Calu3 (cell line): ENCODE data around the gene IER5L. TPM values are rescaled to one million over a fixed set of nuclear protein-coding genes. Genes with fewer than 3 reads are reported as not detected.

ENCODE experiments used
- BruUV-seq: library from RNA; stranded (reverse); fragments of 400-500 nt; replicated peaks from 2 replicates; lab custom pipeline; 2021; lab: Mats Ljungman, UMichigan
- CTCF ChIA-PET: fragments of 300-600 bp; sonication (Branson Sonifier 250); formaldehyde crosslinking; loops from one replicate; lab custom pipeline; 2022; ENCODE audit warnings: antibody characterized with exemption; lab: Charles Lee
- DNase-seq: peaks from one replicate; pipeline ENCODE4 v3.0.0; 2022
- H3K27ac Mint-ChIP-seq: one replicate; pipeline ENCODE4 v1.8.0; 2022; ENCODE audit warnings: mixed read lengths; ENCODE audit not compliant: unreplicated experiment
- H3K27me3 Mint-ChIP-seq: one replicate; pipeline ENCODE4 v1.8.0; 2022; ENCODE audit warnings: mixed read lengths; ENCODE audit not compliant: unreplicated experiment
- H3K36me3 Mint-ChIP-seq: one replicate; pipeline ENCODE4 v1.8.0; 2022; ENCODE audit warnings: mild to moderate bottlenecking, moderate library complexity, mixed read lengths; ENCODE audit not compliant: insufficient read depth, unreplicated experiment
- H3K4me1 Mint-ChIP-seq: one replicate; pipeline ENCODE4 v1.8.0; 2022; ENCODE audit warnings: mild to moderate bottlenecking, low read depth, mixed read lengths; ENCODE audit not compliant: unreplicated experiment
- H3K4me3 Mint-ChIP-seq: one replicate; pipeline ENCODE4 v1.8.0; 2022; ENCODE audit warnings: mild to moderate bottlenecking, low read depth, moderate library complexity, mixed read lengths; ENCODE audit not compliant: unreplicated experiment
- H3K9me3 Mint-ChIP-seq: one replicate; pipeline ENCODE4 v1.8.0; 2022; ENCODE audit warnings: low read depth, mixed read lengths; ENCODE audit not compliant: unreplicated experiment
- intact Hi-C: fragments of 100-400 bp; cut with micrococcal nuclease; formaldehyde crosslinking; loops from one replicate; pipeline ENCODE4 v1.10.0; 2022; ENCODE audit not compliant: unreplicated experiment
- total RNA-seq: library from RNA; stranded (reverse); gene quantifications from 2 replicates; pipeline ENCODE4 v1.2.3, GENCODE V29; 2022
- TF ChIP-seq, protein P1 (sequence below): fragments of 200-600 bp; IDR thresholded peaks from one replicate; pipeline ENCODE4 v1.8.0; 2022; ENCODE audit warnings: antibody characterized with exemption; ENCODE audit not compliant: unreplicated experiment

Gene IER5L
- total RNA-seq, 1 experiment from 2014 or later, result 60.3 TPM

GRCh38 chr9:129154866-129155477 lies 23.1 kb downstream of the IER5L start:
- no peaks in the 10 kb centered on the region for H3K4me1 Mint-ChIP-seq
- intact Hi-C loops, result no loop called here

GRCh38 chr9:129151469-129151868 lies 26.6 kb downstream of the IER5L start:
- H3K27ac Mint-ChIP-seq, result no peak overlapping the region
- no peaks in the 10 kb centered on the region for H3K27me3 Mint-ChIP-seq
- H3K4me1 Mint-ChIP-seq, result no peaks in the 10 kb centered on the region
- TF ChIP-seq, protein P1, sequence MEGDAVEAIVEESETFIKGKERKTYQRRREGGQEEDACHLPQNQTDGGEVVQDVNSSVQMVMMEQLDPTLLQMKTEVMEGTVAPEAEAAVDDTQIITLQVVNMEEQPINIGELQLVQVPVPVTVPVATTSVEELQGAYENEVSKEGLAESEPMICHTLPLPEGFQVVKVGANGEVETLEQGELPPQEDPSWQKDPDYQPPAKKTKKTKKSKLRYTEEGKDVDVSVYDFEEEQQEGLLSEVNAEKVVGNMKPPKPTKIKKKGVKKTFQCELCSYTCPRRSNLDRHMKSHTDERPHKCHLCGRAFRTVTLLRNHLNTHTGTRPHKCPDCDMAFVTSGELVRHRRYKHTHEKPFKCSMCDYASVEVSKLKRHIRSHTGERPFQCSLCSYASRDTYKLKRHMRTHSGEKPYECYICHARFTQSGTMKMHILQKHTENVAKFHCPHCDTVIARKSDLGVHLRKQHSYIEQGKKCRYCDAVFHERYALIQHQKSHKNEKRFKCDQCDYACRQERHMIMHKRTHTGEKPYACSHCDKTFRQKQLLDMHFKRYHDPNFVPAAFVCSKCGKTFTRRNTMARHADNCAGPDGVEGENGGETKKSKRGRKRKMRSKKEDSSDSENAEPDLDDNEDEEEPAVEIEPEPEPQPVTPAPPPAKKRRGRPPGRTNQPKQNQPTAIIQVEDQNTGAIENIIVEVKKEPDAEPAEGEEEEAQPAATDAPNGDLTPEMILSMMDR, result no peak
- CTCF ChIA-PET, result interaction anchor here (0.8 kb wide), 1 partner anchor 22 kb away, joined by 3 read pairs; no protein-coding TSS in a partner anchor
- H3K9me3 Mint-ChIP-seq, result no peaks in the 10 kb centered on the region
- no peak for DNase-seq
- H3K4me3 Mint-ChIP-seq, result no peak overlapping the region
- peaks cover 17% of the 10 kb centered on the region for H3K36me3 Mint-ChIP-seq
- BruUV-seq, result no TSS peak
- intact Hi-C loops, result no loop called here

More at GRCh38 chr9:129154866-129155477, 23.1 kb downstream of the IER5L start:
- TF ChIP-seq, protein P1, result no peak
- Mint-ChIP-seq H3K27ac (no peak overlapping the region), H3K4me3 (no peak overlapping the region), H3K9me3 (no peaks in the 10 kb centered on the region), H3K27me3 (no peaks in the 10 kb centered on the region), H3K36me3 (peaks cover 14% of the 10 kb centered on the region)
- no peak for DNase-seq
- CTCF ChIA-PET, result no interaction called here
- BruUV-seq, result no TSS peak

DNA sequence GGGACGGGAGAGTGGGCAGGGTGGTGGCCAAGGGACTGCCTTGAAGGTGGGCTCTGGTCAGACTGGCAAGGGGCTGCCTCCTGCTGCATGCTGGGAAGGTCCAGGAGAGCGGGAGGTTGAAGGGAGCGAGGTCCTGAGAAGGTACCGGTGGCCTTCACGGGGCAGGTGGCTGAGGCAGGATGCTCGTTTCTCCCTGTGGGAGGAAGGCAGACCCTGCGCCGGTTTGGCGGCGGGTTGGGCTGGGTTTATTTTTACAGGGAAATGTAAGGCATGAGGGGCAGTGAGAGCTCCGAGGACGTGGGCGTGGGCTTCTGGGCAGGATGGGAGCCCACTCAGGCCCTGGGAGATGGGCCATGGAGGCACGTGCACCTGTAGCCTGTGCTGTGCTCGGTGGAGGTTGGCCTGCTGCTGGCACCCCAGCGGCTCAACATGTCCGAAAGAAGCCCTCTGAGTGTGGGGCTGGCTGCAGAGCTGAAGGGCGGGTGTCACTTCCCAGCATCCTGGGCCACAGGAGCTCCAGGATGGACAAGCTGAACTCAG lies 27.3 kb downstream of the IER5L start:
- TF ChIP-seq, protein P1, result no peak
- Mint-ChIP-seq H3K27ac (no peak overlapping the region), H3K4me1 (no peaks in the 10 kb centered on the region), H3K36me3 (peaks cover 22% of the 10 kb centered on the region), H3K4me3 (no peak overlapping the region), H3K9me3 (no peaks in the 10 kb centered on the region), H3K27me3 (no peaks in the 10 kb centered on the region)
- CTCF ChIA-PET, result interaction anchor here (0.8 kb wide), 1 partner anchor 23 kb away, joined by 3 read pairs; no protein-coding TSS in a partner anchor
- DNase-seq, result no peak
- intact Hi-C loops, result no loop called here
- BruUV-seq, result no TSS peak

GRCh38 chr9:129150122-129150521 lies 27.9 kb downstream of the IER5L start:
- BruUV-seq, result no TSS peak
- Mint-ChIP-seq H3K27me3 (no peaks in the 10 kb centered on the region), H3K4me3 (no peak overlapping the region), H3K4me1 (no peaks in the 10 kb centered on the region), H3K9me3 (no peaks in the 10 kb centered on the region), H3K27ac (no peak overlapping the region), H3K36me3 (peaks cover 22% of the 10 kb centered on the region)
- intact Hi-C loops, result no loop called here
- DNase-seq, result no peak
- TF ChIP-seq, protein P1, result no peak
- CTCF ChIA-PET, result no interaction called here
